Natural killer cell (primary cell): ENCODE data around the gene CHN2. TPM values are rescaled to one million over a fixed set of nuclear protein-coding genes. Genes with fewer than 3 reads are reported as not detected.

Experiments
- ATAC-seq, 3 donors: fragments of 150-1000 bp in 2 of 3; fragments of 200-7000 bp in 1 of 3; cut with Tn5 transposase; 1 replicate in 1 of 3; 2 replicates in 2 of 3; pipeline ENCODE4 v1.10.0; 2021; ENCODE audit warnings: mild to moderate bottlenecking in 2 of 3, moderate library complexity in 2 of 3
- DNase-seq, 2 donors: peaks; one replicate each; pipeline versions ENCODE4 v3.0.0 to v3.0.0-alpha.2; 2013 to 2021; ENCODE audit warnings: mixed read lengths in 1 of 2
- H3K27ac ChIP-seq: one replicate; pipeline ENCODE4 v1.5.1; 2013; ENCODE audit warnings: mild to moderate bottlenecking, low read length
- H3K27me3 ChIP-seq: one replicate; pipeline ENCODE4 v1.6.1; 2013; ENCODE audit warnings: low read length; ENCODE audit not compliant: control insufficient read depth, insufficient read depth
- H3K36me3 ChIP-seq: one replicate; pipeline ENCODE4 v1.6.1; 2013; ENCODE audit warnings: low read length; ENCODE audit not compliant: control insufficient read depth, insufficient read depth
- H3K4me1 ChIP-seq: one replicate; pipeline ENCODE4 v1.6.1; 2013; ENCODE audit warnings: low read length; ENCODE audit not compliant: control insufficient read depth, insufficient read depth
- H3K4me3 ChIP-seq: one replicate; pipeline ENCODE4 v1.5.1; 2013; ENCODE audit warnings: low read length
- H3K9me3 ChIP-seq: one replicate; pipeline ENCODE4 v1.6.1; 2013; ENCODE audit warnings: low read length; ENCODE audit not compliant: control insufficient read depth, insufficient read depth
- H3K27ac Mint-ChIP-seq, 2 donors: one replicate each; pipeline ENCODE4 v1.8.0; 2022; ENCODE audit warnings: mild to moderate bottlenecking in 2 of 2, mixed read lengths in 2 of 2, moderate library complexity in 1 of 2
- H3K27me3 Mint-ChIP-seq, 2 donors: one replicate each; pipeline ENCODE4 v1.8.0; 2022; ENCODE audit warnings: low read depth in 2 of 2, mixed read lengths in 2 of 2
- H3K36me3 Mint-ChIP-seq: one replicate; pipeline ENCODE4 v1.8.0; 2022; ENCODE audit warnings: mixed read lengths
- H3K4me1 Mint-ChIP-seq, 2 donors: one replicate each; pipeline ENCODE4 v1.8.0; 2022; ENCODE audit warnings: mixed read lengths in 2 of 2
- H3K4me3 Mint-ChIP-seq: one replicate; pipeline ENCODE4 v1.8.0; 2022; ENCODE audit warnings: mild to moderate bottlenecking, moderate library complexity, mixed read lengths
- H3K9me3 Mint-ChIP-seq, 2 donors: one replicate each; pipeline ENCODE4 v1.8.0; 2022; ENCODE audit warnings: mixed read lengths in 2 of 2
- WGBS: methylation state at CpG from one replicate; pipeline ENCODE4 v1.1.7; 2013; ENCODE audit warnings: missing lambda C conversion rate; ENCODE audit not compliant: insufficient coverage; 5-methylcytosine and 5-hydroxymethylcytosine counted together
- intact Hi-C: fragments of 100-400 bp; cut with micrococcal nuclease; formaldehyde crosslinking; loops from one replicate; pipeline ENCODE4 v1.14.2; 2022
- total RNA-seq, 4 donors: library from RNA; stranded (reverse); fragments of 120-200 nt in 1 of 4; gene quantifications; one replicate each; pipeline versions ENCODE4 v1.2.3 to v1.2.4, GENCODE V29; 2013 to 2022
- TF ChIP-seq, protein P1 (sequence below): fragments of 200-600 bp; IDR thresholded peaks from one replicate; pipeline ENCODE4 v1.8.0; 2022; ENCODE audit warnings: antibody characterized with exemption

Gene CHN2
- total RNA-seq, 3 donors from 2014 or later (not counting 1 experiment from before 2014, with no cell fraction given), result 23.2 to 40.6 (median 30.2) TPM

GRCh38 chr7:29381206-29382094, 186.9 kb downstream of the CHN2 start:
- TF ChIP-seq, protein P1, sequence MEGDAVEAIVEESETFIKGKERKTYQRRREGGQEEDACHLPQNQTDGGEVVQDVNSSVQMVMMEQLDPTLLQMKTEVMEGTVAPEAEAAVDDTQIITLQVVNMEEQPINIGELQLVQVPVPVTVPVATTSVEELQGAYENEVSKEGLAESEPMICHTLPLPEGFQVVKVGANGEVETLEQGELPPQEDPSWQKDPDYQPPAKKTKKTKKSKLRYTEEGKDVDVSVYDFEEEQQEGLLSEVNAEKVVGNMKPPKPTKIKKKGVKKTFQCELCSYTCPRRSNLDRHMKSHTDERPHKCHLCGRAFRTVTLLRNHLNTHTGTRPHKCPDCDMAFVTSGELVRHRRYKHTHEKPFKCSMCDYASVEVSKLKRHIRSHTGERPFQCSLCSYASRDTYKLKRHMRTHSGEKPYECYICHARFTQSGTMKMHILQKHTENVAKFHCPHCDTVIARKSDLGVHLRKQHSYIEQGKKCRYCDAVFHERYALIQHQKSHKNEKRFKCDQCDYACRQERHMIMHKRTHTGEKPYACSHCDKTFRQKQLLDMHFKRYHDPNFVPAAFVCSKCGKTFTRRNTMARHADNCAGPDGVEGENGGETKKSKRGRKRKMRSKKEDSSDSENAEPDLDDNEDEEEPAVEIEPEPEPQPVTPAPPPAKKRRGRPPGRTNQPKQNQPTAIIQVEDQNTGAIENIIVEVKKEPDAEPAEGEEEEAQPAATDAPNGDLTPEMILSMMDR, result no peak
- Mint-ChIP-seq H3K4me1 (peaks cover 0 to 7% of the 10 kb centered on the region in 2 donors), H3K9me3 (no peaks in the 10 kb centered on the region), H3K27me3 (no peaks in the 10 kb centered on the region), H3K4me3 (no peak overlapping the region), H3K27ac (no peak overlapping the region), H3K36me3 (no peaks in the 10 kb centered on the region)
- WGBS, result 96% methylated on average over 4 of the region's 5 CpGs
- no peaks in the 10 kb centered on the region for H3K27me3 ChIP-seq
- intact Hi-C loops, result no loop called here
- H3K4me3 ChIP-seq, result no peak overlapping the region
- ATAC-seq (no peak), DNase-seq (no peak)
- no peaks in the 10 kb centered on the region for H3K4me1 ChIP-seq
- H3K9me3 ChIP-seq, result no peaks in the 10 kb centered on the region
- H3K36me3 ChIP-seq, result no peaks in the 10 kb centered on the region
- H3K27ac ChIP-seq, result no peak overlapping the region

- Mint-ChIP-seq H3K9me3 (no peaks in the 10 kb centered on the region), H3K27ac (no peak overlapping the region), H3K4me1 (peaks cover 0 to 7% of the 10 kb centered on the region in 2 donors), H3K27me3 (no peaks in the 10 kb centered on the region), H3K36me3 (no peaks in the 10 kb centered on the region), H3K4me3 (no peak overlapping the region)
- Histone ChIP-seq H3K27me3 (no peaks in the 10 kb centered on the region), H3K9me3 (no peaks in the 10 kb centered on the region), H3K4me3 (no peak overlapping the region), H3K4me1 (no peaks in the 10 kb centered on the region), H3K27ac (no peak overlapping the region), H3K36me3 (no peaks in the 10 kb centered on the region)
- 100% methylated on average over 1 of the region's 2 CpGs for WGBS
- DNase-seq, result no peak
- intact Hi-C loops, result no loop called here
- ATAC-seq, result no peak
- TF ChIP-seq, protein P1, result no peak
Measured at GRCh38 chr7:29384277-29384676, 189.7 kb downstream of the CHN2 start.

- Mint-ChIP-seq H3K27ac (no peak overlapping the region), H3K9me3 (no peaks in the 10 kb centered on the region), H3K4me1 (peaks cover 0 to 8% of the 10 kb centered on the region in 2 donors), H3K36me3 (no peaks in the 10 kb centered on the region), H3K27me3 (no peaks in the 10 kb centered on the region), H3K4me3 (no peak overlapping the region)
- 52% methylated on average over 3 of the region's 4 CpGs for WGBS
- intact Hi-C loops, result no loop called here
- DNase-seq (no peak), ATAC-seq (no peak)
- Histone ChIP-seq H3K4me3 (no peak overlapping the region), H3K27me3 (no peaks in the 10 kb centered on the region), H3K4me1 (no peaks in the 10 kb centered on the region), H3K9me3 (no peaks in the 10 kb centered on the region), H3K27ac (no peak overlapping the region), H3K36me3 (no peaks in the 10 kb centered on the region)
- TF ChIP-seq, protein P1, result no peak
Measured at GRCh38 chr7:29385214-29385814, 190.7 kb downstream of the CHN2 start.
